GM20000 (cell line): Measurements from ENCODE around the gene KLHL40.

Experiments
- DNase-seq: peaks from one replicate; pipeline ENCODE4 v3.0.0; 2012; ENCODE audit warnings: low spot score
- CTCF ChIP-seq: IDR thresholded peaks from 2 replicates; pipeline ENCODE4 v1.5.1; 2012; ENCODE audit warnings: mild to moderate bottlenecking, control low read depth; ENCODE audit errors: extremely low read depth, missing control alignments

KLHL40 gene

GRCh38 chr3:42654331-42655201 is 30.8 kb upstream of the KLHL40 start:
- DNase-seq: peak; percentile 80
- no peak for TF ChIP-seq CTCF

- peak; percentile 52 for DNase-seq
- no peak for TF ChIP-seq CTCF
Measured at GRCh38 chr3:42655331-42655888, 29.9 kb upstream of the KLHL40 start.

- no peak for TF ChIP-seq CTCF
- DNase-seq: no peak
Measured at GRCh38 chr3:42655980-42656679, 29.2 kb upstream of the KLHL40 start.

GRCh38 chr3:42656680-42657610 is 28.4 kb upstream of the KLHL40 start:
- no peak for DNase-seq
- TF ChIP-seq CTCF: no peak

GRCh38 chr3:42657675-42658074 is 27.7 kb upstream of the KLHL40 start:
- no peak for DNase-seq
- TF ChIP-seq CTCF: no peak

GRCh38 chr3:42658091-42658770 is 27.1 kb upstream of the KLHL40 start:
- no peak for DNase-seq
- TF ChIP-seq CTCF: no peak
